ENCODE data around the gene OSBPL5.

OSBPL5 gene

GRCh38 chr11:3197878-3198528 is 32.9 kb upstream of the OSBPL5 start:
- no peak for DNase-seq

GRCh38 chr11:3197044-3197695 is 32.1 kb upstream of the OSBPL5 start:
- DNase-seq: no peak

GRCh38 chr11:3196161-3197043 is 31.3 kb upstream of the OSBPL5 start:
- DNase-seq: no peak

GRCh38 chr11:3195251-3196160 is 30.4 kb upstream of the OSBPL5 start:
- no peak for DNase-seq

- DNase-seq: no peak
Observed at GRCh38 chr11:3194016-3194816, 29.1 kb upstream of the OSBPL5 start.

- no peak for DNase-seq
Observed at GRCh38 chr11:3193373-3194015, 28.4 kb upstream of the OSBPL5 start.

- DNase-seq: no peak
Observed at GRCh38 chr11:3192511-3193372, 27.6 kb upstream of the OSBPL5 start.

GRCh38 chr11:3191586-3192324 is 26.6 kb upstream of the OSBPL5 start:
- DNase-seq: no peak

GRCh38 chr11:3190600-3190999 is 25.5 kb upstream of the OSBPL5 start:
- DNase-seq: no peak

- no peak for DNase-seq
Observed at GRCh38 chr11:3189886-3190583, 24.9 kb upstream of the OSBPL5 start.

- no peak for DNase-seq
Observed at GRCh38 chr11:3189196-3189843, 24.2 kb upstream of the OSBPL5 start.

GRCh38 chr11:3188496-3189195 is 23.5 kb upstream of the OSBPL5 start:
- no peak for DNase-seq

GRCh38 chr11:3186166-3186953 is 21.2 kb upstream of the OSBPL5 start:
- DNase-seq: no peak

- DNase-seq: no peak
Observed at GRCh38 chr11:3184732-3185347, 19.7 kb upstream of the OSBPL5 start.

- no peak for DNase-seq
Observed at GRCh38 chr11:3183523-3183922, 18.4 kb upstream of the OSBPL5 start.

GRCh38 chr11:3182462-3182852 is 17.3 kb upstream of the OSBPL5 start:
- DNase-seq: no peak

Measured in GOT3 (cell line).